Chondrocyte (in vitro differentiated cells): ENCODE results near the gene LARGE1. TPM values are rescaled to one million over a fixed set of nuclear protein-coding genes. Genes with fewer than 3 reads are reported as not detected.

ENCODE experiments used
- DNase-seq: peaks from one replicate; pipeline ENCODE4 v3.0.0; 2021; ENCODE audit warnings: mixed read lengths, low spot score
- H3K27ac Mint-ChIP-seq: one replicate; pipeline ENCODE4 v1.8.0; 2021; ENCODE audit warnings: mild to moderate bottlenecking, moderate library complexity, mixed read lengths; ENCODE audit not compliant: unreplicated experiment
- H3K27me3 Mint-ChIP-seq: 2 replicates; pipeline ENCODE4 v1.8.0; 2021; ENCODE audit warnings: low read depth, mixed read lengths
- H3K36me3 Mint-ChIP-seq: 2 replicates; pipeline ENCODE4 v1.8.0; 2021; ENCODE audit warnings: low read depth, mixed read lengths
- H3K4me1 Mint-ChIP-seq: 2 replicates; pipeline ENCODE4 v1.8.0; 2021; ENCODE audit warnings: low read depth, mild to moderate bottlenecking, mixed read lengths
- H3K4me3 Mint-ChIP-seq: one replicate; pipeline ENCODE4 v1.8.0; 2021; ENCODE audit warnings: mild to moderate bottlenecking, moderate library complexity, mixed read lengths; ENCODE audit not compliant: unreplicated experiment
- H3K9me3 Mint-ChIP-seq: 2 replicates; pipeline ENCODE4 v1.8.0; 2021; ENCODE audit warnings: low read depth, mixed read lengths
- CTCF ChIP-seq: fragments of 200-600 bp; sonication (generic); IDR thresholded peaks from 2 replicates; pipeline ENCODE4 v1.5.0; 2021; ENCODE audit warnings: antibody characterized with exemption, mild to moderate bottlenecking, moderate library complexity
- total RNA-seq: library from RNA; stranded (reverse); gene quantifications from 3 replicates; pipeline ENCODE4 v1.2.1, GENCODE V29; 2021

The LARGE1 gene
- total RNA-seq, 1 donor from 2014 or later: 21.3 TPM

- H3K27me3 Mint-ChIP-seq: no peaks in the 10 kb centered on the region
- DNase-seq: no peak
- H3K4me1 Mint-ChIP-seq: peaks cover 12% of the 10 kb centered on the region
- no peak overlapping the region for H3K4me3 Mint-ChIP-seq
- H3K36me3 Mint-ChIP-seq: no peaks in the 10 kb centered on the region
- no peak overlapping the region for H3K27ac Mint-ChIP-seq
- H3K9me3 Mint-ChIP-seq: no peaks in the 10 kb centered on the region
- no peak for TF ChIP-seq CTCF
Observed at GRCh38 chr22:33902073-33902472, 18.2 kb downstream of the LARGE1 start.

- Mint-ChIP-seq H3K36me3 (no peaks in the 10 kb centered on the region), H3K27me3 (no peaks in the 10 kb centered on the region), H3K4me1 (peaks cover 18% of the 10 kb centered on the region), H3K4me3 (no peak overlapping the region), H3K27ac (no peak overlapping the region), H3K9me3 (no peaks in the 10 kb centered on the region)
- TF ChIP-seq CTCF: no peak
- no peak for DNase-seq
Observed at GRCh38 chr22:33898121-33898520, 22.2 kb downstream of the LARGE1 start.

- Mint-ChIP-seq H3K27ac (no peak overlapping the region), H3K9me3 (no peaks in the 10 kb centered on the region), H3K4me3 (no peak overlapping the region), H3K4me1 (peaks cover 18% of the 10 kb centered on the region), H3K36me3 (no peaks in the 10 kb centered on the region), H3K27me3 (no peaks in the 10 kb centered on the region)
- DNase-seq: no peak
- TF ChIP-seq CTCF: no peak
Observed at GRCh38 chr22:33897448-33897835, 22.8 kb downstream of the LARGE1 start.

- Mint-ChIP-seq H3K27ac (no peak overlapping the region), H3K36me3 (no peaks in the 10 kb centered on the region), H3K27me3 (no peaks in the 10 kb centered on the region), H3K4me1 (peaks cover 18% of the 10 kb centered on the region), H3K4me3 (no peak overlapping the region), H3K9me3 (no peaks in the 10 kb centered on the region)
- DNase-seq: no peak
- no peak for TF ChIP-seq CTCF
Observed at GRCh38 chr22:33896575-33897447, 23.5 kb downstream of the LARGE1 start.

- Mint-ChIP-seq H3K4me1 (peaks cover 18% of the 10 kb centered on the region), H3K27me3 (no peaks in the 10 kb centered on the region), H3K27ac (no peak overlapping the region), H3K4me3 (no peak overlapping the region), H3K36me3 (no peaks in the 10 kb centered on the region), H3K9me3 (no peaks in the 10 kb centered on the region)
- no peak for DNase-seq
- TF ChIP-seq CTCF: no peak
Observed at GRCh38 chr22:33896154-33896553, 24.1 kb downstream of the LARGE1 start.
